ENCODE results near the gene DISC1. TPM values are rescaled to one million over a fixed set of nuclear protein-coding genes. Genes with fewer than 3 reads are reported as not detected.

Gene DISC1
- total and polyA plus RNA-seq, 2 donors (not counting 1 experiment from before 2014, with no cell fraction given): 2.7 to 4.3 TPM

DNA sequence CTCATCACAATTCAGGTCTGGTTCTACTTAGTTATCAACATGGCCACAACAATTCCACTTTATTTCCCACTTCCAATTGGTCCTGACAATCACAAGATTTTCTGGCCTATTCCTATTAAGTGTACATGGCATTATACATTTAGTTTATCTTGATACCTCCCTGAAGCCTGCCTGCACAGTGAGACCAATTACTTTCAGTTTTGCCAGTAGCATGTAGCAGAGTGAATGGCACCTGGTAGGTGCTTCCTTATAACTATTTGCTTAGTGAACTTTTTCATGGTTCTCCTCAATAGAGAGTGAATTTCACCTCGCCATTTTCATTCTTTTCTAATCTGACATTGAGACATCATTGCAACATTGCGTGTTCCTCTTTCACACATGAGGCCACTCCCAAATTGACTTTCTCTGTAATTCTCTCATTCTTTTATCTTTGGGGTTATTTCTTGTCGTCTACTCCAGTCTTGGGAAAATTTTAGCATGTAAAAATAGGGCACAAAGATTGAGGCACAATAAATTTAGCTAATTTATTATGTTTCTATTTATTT, 124.3 kb downstream of the DISC1 start:
- H3K9me3 Mint-ChIP-seq (ENCODE audit: insufficient read depth): peaks cover 11% of the 10 kb centered on the region
- no peak overlapping the region for H3K4me3 ChIP-seq (ENCODE audit: control extremely low read depth in 1 of 5, extremely low read depth in 1 of 5, insufficient read depth in 1 of 5, low read depth in 2 of 5, low read length in 4 of 5)
- H3K79me2 ChIP-seq (ENCODE audit: control insufficient read depth, insufficient read depth, low read length): no peaks in the 10 kb centered on the region
- 100% methylated on average over 1 of the region's 3 CpGs for WGBS (ENCODE audit: insufficient coverage)
- peaks cover 0 to 9% of the 10 kb centered on the region in 2 experiments for H3K36me3 ChIP-seq (replicated peaks in 1 of 2; ENCODE audit: control extremely low read depth in 1 of 2, control insufficient read depth in 1 of 2, extremely low read depth in 1 of 2, insufficient read depth in 2 of 2, low read length in 1 of 2)
- H3K9ac ChIP-seq (ENCODE audit: low read length): no peak overlapping the region
- no peak overlapping the region for H3K27ac Mint-ChIP-seq
- H3K27ac ChIP-seq (ENCODE audit: low read length in 2 of 2): no peak overlapping the region
- H3K9me3 ChIP-seq (ENCODE audit: control extremely low read depth in 1 of 3, control insufficient read depth in 2 of 3, insufficient read depth in 1 of 3, low read length in 2 of 3): peaks cover 0 to 18% (median 11%) of the 10 kb centered on the region in 3 donors
- no peaks in the 10 kb centered on the region for H3K27me3 Mint-ChIP-seq
- no peaks in the 10 kb centered on the region for H4K20me1 ChIP-seq (ENCODE audit: control insufficient read depth, insufficient read depth, low read length, poor library complexity, severe bottlenecking)
- H3K4me1 Mint-ChIP-seq: no peaks in the 10 kb centered on the region
- H2AFZ ChIP-seq (ENCODE audit: insufficient read depth, low read depth, low read length, poor library complexity, severe bottlenecking): no peak overlapping the region
- ChIA-PET POLR2A (no interaction called here), CTCF (no interaction called here)
- no peak overlapping the region for H3K4me3 Mint-ChIP-seq
- TF ChIP-seq EZH2 (IDR thresholded peaks at IDR 0.05; ENCODE audit: borderline replicate concordance, insufficient read depth, low read depth, low read length, poor library complexity, severe bottlenecking) (no peak), CTCF (IDR thresholded peaks at IDR 0.05) (no peak)
- DNase-seq: no peak
- no peaks in the 10 kb centered on the region for H3K27me3 ChIP-seq (replicated peaks in 1 of 4; ENCODE audit: control extremely low read depth in 1 of 4, control insufficient read depth in 3 of 4, insufficient read depth in 4 of 4, low read length in 3 of 4)
- H3K4me2 ChIP-seq (replicated peaks; ENCODE audit: low read depth, low read length, poor library complexity, severe bottlenecking): no peak overlapping the region
- no peak for ATAC-seq (ENCODE audit: low read depth)
- intact Hi-C loops (cut with micrococcal nuclease): no loop called here
- no peaks in the 10 kb centered on the region for H3K4me1 ChIP-seq (ENCODE audit: control insufficient read depth in 2 of 2, insufficient read depth in 2 of 2, low read length in 2 of 2)

DNA sequence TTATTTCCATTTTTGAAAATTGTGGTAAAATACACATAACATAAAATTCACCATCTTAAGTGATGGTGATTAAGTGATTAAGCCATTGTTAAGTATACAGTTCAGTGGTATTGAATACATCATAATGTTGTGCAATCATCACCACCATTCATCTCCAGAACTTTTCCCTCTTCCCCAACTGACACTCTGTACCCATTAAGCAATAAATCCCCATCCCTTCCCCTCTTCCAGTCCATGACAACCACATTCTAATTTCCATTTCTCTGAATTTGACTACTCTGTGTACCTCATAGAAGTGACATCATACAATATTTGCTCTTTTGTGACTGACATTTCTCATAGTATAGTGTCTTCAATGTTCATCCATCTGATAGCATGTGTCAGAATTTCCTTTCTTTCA, 124.8 kb downstream of the DISC1 start:
- DNase-seq (no peak), ATAC-seq (ENCODE audit: low read depth) (no peak)
- H3K4me1 Mint-ChIP-seq: no peaks in the 10 kb centered on the region
- Histone ChIP-seq H3K27ac (ENCODE audit: low read length in 2 of 2) (no peak overlapping the region), H3K36me3 (replicated peaks in 1 of 2; ENCODE audit: control extremely low read depth in 1 of 2, control insufficient read depth in 1 of 2, extremely low read depth in 1 of 2, insufficient read depth in 2 of 2, low read length in 1 of 2) (peaks cover 0 to 9% of the 10 kb centered on the region in 2 experiments), H3K79me2 (ENCODE audit: control insufficient read depth, insufficient read depth, low read length) (no peaks in the 10 kb centered on the region), H3K4me2 (replicated peaks; ENCODE audit: low read depth, low read length, poor library complexity, severe bottlenecking) (no peak overlapping the region), H3K9me3 (ENCODE audit: control extremely low read depth in 1 of 3, control insufficient read depth in 2 of 3, insufficient read depth in 1 of 3, low read length in 2 of 3) (peaks cover 0 to 18% (median 11%) of the 10 kb centered on the region in 3 donors), H3K27me3 (replicated peaks in 1 of 4; ENCODE audit: control extremely low read depth in 1 of 4, control insufficient read depth in 3 of 4, insufficient read depth in 4 of 4, low read length in 3 of 4) (no peaks in the 10 kb centered on the region), H3K4me1 (ENCODE audit: control insufficient read depth in 2 of 2, insufficient read depth in 2 of 2, low read length in 2 of 2) (no peaks in the 10 kb centered on the region), H4K20me1 (ENCODE audit: control insufficient read depth, insufficient read depth, low read length, poor library complexity, severe bottlenecking) (no peaks in the 10 kb centered on the region), H3K4me3 (ENCODE audit: control extremely low read depth in 1 of 5, extremely low read depth in 1 of 5, insufficient read depth in 1 of 5, low read depth in 2 of 5, low read length in 4 of 5) (no peak overlapping the region), H3K9ac (ENCODE audit: low read length) (no peak overlapping the region), H2AFZ (ENCODE audit: insufficient read depth, low read depth, low read length, poor library complexity, severe bottlenecking) (no peak overlapping the region)
- ChIA-PET POLR2A (no interaction called here), CTCF (no interaction called here)
- no peaks in the 10 kb centered on the region for H3K27me3 Mint-ChIP-seq
- no peak overlapping the region for H3K4me3 Mint-ChIP-seq
- intact Hi-C loops (cut with micrococcal nuclease): no loop called here
- H3K9me3 Mint-ChIP-seq (ENCODE audit: insufficient read depth): peaks cover 11% of the 10 kb centered on the region
- TF ChIP-seq EZH2 (IDR thresholded peaks at IDR 0.05; ENCODE audit: borderline replicate concordance, insufficient read depth, low read depth, low read length, poor library complexity, severe bottlenecking): no peak
- no peak for TF ChIP-seq CTCF (IDR thresholded peaks at IDR 0.05)
- H3K27ac Mint-ChIP-seq: no peak overlapping the region
